DMS114 treated with DMSO at 0.1 percent for 48 hours (cell line): ENCODE measurements around the gene BAHCC1.
"Not testable (repeated sequence)": the region's sequence is repeated elsewhere in the genome, so short reads cannot be mapped to it uniquely, and the experiment has no call there.

Experiments
- DNase-seq: peaks from one replicate; lab custom pipeline; 2025; ENCODE audit not compliant: unreplicated experiment; lab: John Stamatoyannopoulos, UW

Gene BAHCC1

DNA sequence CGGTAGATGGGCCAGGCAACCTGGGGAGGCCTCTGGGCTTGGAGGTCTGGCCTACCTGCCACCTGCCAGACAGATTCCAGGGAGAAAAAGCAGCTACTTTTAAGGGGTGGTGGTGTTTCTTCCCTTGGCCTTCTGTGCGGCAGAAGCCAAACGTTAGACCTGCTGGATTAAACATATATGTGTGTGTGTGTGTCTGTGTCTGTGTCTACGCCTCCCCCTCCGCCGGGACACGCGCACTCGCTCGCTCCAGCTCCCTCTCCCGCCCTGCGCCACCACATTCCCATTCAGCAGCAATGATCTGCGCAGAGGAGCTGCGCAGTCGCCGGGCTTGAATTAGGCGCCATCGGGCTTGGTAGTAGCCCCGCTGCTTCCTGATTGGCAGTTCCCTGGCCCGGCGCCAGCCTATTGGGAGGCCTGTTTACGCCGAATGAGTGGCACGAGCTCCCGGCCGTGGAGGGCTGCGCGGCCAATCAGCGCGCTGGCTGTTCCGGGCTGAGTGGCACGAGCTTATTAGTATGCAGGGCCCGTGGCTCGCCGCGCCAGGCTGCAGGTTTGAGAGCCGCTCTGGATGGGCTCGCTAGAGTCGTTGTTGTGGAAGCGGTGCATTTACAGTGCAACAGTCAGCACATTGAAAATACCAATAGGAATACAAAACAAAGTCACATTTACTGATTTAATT is at the start of gene BAHCC1:
Gene BAHCC1, plus strand, starts transcription at position 537 of the 679 bp plus-strand sequence. CDS start 4,283 bp downstream, outside the sequence.
- peak; percentile 97 for DNase-seq

DNA sequence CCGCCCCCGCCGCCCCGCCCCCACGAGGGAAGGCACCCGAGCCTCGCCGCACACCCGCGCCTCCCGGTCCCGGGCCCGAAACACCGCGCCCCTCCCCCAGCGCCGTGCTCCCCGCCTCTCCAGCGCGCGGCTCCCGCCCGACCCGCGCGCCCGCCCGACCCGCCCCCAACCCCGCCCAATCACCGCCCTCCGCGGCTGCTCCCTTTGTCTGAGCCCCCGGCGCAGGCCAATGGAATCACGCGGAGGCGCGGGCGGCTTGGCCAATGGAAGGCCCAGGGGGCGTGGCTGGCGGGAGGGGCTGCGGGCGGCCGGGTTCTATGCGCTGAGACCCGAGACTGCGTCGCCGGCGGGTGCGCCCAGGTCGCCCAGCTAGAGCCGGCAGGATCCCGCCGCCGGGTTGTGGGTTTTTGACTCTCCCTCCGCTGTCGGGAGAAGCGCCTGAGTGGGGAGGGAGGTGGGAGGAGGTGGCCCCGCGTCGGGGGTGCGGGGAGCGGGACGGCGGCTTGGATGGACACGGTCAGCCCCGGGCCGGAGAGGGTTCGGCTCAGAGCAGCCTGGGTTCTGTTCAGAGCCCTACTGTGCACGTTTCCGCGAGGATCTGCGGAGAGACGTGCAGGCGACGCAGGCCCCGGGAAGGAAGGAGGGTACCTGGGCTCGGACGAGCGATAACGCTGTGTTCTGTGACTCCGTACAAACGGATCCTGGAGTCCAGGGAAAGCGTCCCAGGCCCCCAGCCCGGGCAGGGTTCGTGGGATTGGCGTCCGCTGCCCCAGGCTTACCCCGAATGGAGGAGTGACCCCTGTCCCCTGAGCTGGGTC is 49.0 kb upstream of the BAHCC1 start:
- DNase-seq = peak; percentile 81

DNA sequence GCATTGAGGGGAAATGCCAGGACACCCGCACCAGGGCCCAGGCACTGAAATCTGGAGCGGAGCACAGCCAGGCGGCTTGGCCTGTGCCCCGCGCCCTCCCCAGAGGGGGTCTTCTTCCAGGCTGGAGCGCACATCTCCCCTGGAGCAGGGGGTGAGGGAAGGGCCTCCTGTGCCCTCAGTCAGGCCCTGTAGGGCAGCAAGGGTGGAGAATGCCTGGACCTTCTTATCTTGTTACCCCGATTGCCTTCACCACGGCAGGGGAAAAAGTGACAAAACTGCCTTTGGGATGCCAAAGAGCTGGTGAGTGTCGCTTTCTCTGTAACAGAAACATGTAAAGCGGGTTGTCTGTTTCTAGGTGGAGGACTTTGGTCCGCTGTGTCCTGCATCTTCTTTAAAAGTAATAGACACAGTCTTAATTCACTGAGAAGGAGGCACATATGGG is 48.3 kb upstream of the BAHCC1 start:
- no peak for DNase-seq

DNA sequence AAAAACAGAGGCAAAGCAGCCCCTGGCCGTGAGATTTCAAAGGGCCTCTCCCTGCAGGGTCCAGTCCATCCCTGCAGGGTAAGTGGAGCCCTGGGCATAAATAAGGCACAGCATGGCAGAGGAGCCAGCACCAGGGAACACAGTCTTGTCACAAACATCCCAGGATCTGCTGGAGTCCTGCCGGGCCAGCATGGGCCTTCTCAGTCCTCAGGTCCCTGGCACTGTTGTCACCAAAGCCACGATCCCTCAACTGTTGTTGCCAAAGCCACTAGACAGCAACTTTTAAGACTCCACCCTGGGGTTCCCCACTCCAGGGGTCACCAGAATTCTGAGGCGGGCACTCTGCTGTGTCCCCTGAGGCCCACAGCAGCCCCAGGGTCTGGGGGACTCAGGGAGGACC is 47.8 kb upstream of the BAHCC1 start:
- no peak for DNase-seq

- DNase-seq = no peak
Measured at GRCh38 chr17:81348097-81349055, 46.9 kb upstream of the BAHCC1 start.

- DNase-seq = no peak
Measured at GRCh38 chr17:81349397-81350319, 45.6 kb upstream of the BAHCC1 start.

DNA sequence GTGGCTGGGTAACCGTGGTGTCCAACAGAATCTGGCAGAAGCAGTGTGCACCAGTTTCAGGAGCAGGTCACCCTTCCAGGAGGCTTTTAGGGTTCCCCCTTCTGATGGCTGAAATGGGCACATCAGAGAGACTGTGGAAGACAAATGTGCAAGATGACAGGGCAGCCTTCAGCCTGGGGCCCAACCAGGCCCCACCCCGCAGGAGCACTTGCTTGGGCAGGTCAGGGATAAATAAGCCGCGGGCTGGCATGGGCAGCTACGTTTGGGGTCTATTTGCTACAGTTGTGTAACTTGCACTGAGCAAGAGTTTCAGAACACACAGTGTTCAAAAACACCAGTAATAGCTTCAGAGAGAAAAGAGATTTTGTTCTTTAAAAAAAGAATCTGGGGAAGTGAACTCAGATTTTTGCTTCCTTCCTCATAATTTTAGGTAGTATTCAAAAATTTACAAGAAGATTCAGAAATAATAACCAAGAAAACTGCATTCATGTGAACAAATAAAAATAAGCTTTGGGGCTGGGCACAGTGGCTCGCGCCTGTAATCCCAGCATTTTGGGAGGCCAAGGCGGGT is 44.9 kb upstream of the BAHCC1 start:
- no peak for DNase-seq

DNA sequence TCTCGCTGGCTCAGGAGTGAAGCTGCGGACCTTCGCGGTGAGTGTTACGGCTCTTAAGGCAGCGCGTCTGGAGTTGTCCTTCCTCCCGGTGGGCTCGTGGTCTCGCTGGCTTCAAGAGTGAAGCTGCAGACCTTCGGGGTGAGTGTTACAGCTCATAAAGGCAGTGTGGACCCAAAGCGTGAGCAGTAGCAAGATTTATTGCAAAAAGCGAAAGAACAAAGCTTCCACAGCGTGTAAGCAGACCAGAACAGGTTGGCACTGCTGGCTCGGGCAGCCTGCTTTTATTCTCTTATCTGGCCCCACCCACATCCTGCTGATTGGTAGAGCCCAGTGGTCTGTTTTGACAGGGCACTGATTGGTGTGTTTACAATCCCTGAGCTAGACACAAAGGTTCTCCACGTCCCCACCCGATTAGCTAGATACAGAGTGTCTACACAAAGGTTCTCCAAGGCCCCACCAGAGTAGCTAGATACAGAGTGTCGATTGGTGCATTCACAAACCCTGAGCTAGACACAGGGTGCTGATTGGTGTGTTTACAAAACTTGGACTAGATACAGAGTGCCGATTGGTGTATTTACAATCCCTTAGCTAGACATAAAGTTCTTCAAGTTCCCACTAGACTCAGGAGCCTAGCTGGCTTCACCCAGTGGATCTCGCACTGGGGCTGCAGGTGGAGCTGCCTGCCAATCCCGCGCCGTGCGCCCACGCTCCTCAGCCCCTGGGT is 43.8 kb upstream of the BAHCC1 start:
- not testable (repeated sequence) for DNase-seq

DNA sequence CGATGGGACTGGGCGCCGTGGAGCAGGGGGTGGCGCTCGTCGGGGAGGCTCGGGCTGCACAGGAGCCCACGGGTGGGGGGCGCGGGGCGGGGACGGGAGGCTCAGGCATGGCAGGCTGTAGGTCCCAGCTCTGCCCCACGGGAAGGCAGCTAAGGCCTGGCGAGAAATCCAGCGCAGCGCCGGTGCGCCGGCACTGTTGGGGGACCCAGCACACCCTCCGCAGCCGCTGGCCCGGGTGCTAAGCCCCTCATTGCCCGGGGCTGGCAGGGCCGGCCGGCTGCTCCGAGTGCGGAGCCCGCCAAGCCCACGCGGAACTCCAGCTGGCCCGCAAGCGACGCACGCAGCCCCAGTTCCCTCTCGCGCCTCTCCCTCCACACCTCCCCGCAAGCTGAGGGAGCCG is 43.2 kb upstream of the BAHCC1 start:
- not testable (repeated sequence) for DNase-seq

DNA sequence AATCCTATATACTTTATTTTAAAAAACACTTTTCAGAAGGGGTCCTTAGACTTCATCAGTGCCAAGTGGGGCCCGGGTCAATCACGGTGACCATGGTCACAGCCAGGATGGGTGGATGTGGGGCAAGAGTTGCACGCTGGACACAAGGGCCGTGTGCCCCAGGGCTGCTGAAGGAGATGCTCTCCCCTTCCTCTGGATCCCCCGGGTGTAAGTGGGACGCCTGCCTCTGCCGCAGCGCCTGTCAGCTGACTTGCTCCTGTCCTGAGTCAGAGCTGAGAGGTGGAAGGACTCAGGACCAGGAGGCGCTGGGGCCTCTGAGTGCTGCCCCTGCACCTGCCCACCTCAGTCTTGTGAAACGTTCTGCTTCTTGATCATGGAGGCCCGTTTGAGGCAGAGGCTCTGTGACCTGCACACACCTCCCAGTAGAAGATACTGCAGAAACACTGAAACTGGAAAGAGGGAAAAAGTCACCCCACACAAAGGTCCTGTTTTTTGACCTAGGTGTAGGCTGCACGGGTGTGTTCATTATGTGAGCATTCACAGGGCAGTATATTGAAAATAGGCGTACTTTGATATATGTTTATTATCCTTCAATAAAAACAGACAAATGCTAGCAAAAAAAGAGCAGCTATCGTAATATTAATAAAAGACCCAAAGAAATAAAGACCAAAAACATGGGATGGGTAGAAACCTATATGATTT is 40.9 kb upstream of the BAHCC1 start:
- DNase-seq = no peak

- no peak for DNase-seq
Measured at GRCh38 chr17:81354954-81355347, 40.3 kb upstream of the BAHCC1 start.

- DNase-seq = no peak
Measured at GRCh38 chr17:81359218-81359617, 36.0 kb upstream of the BAHCC1 start.

DNA sequence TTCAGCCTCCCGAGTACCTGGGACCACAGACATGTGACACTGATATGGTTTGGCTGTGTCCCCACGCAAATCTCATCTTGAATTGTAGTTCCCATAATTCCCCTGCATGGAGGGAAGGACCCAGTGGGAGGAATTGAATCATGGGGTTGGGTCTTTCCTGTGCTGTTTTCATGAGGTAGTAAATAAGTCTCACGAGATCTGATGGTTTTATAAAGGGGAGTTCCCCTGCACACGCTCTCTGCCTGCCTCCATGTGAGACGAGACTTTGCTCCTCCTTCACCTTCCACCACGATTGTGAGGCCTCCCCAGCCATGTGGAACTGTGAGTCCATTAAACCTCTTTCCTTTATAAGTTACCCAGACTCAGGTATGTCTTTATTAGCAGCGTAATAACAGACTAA is 33.3 kb upstream of the BAHCC1 start:
- not testable (repeated sequence) for DNase-seq

DNA sequence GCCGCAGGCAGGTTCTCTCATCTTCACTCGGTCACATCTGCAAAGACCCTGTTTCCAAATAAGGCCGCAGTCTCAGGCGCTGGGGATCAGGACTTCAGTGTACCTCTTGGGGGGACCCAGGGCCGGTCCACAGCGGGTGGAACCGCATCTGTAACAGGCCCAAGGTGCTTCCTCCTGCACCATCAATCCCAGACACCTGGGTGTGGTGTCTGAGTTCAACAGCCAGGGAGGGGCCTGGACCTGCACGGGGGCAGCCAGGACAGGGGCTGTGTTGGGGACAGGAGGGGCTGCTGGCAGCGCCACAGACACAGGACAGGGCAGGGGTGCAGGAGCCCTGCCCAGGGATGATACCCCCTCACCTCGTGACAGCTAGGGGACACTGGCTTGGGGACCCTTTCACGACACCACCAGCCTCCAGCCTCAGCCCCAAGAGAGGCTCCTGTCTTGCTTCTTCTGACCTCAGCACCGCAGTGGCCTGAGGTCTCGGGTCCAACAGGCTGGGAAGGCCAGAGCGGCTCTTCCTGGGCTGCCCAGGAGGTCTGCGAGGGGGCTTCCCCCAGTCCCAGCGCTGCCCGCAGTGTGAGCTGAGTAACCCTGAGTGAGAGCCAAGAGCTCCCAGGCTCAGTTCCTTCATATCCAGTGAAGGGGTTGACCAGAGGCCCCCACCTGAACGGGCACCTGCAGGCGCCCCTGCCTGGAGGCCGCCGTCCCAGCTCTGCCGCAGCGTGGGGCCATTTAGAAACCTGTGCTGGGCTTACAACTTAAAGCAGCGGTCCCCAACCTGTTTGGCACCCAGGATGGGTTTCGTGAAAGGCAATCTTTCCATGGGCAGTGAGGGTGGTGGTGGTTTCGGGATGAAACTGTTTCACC is 30.7 kb upstream of the BAHCC1 start:
- no peak for DNase-seq

GRCh38 chr17:81365148-81365600 is 30.1 kb upstream of the BAHCC1 start:
- DNase-seq = no peak

- DNase-seq = no peak
Measured at GRCh38 chr17:81365601-81366585, 29.4 kb upstream of the BAHCC1 start.
